CD4-positive, alpha-beta memory T cell (primary cell): ENCODE data around the gene CT55. TPM values are rescaled to one million over a fixed set of nuclear protein-coding genes. Genes with fewer than 3 reads are reported as not detected.

Experiments used
- polyA plus RNA-seq, 2 donors: library from polyadenylated mRNA; unstranded; fragments of 300-500 nt; fragmentation: Illumina TruSeq; gene quantifications; one replicate each; pipeline ENCODE4 v1.2.3, GENCODE V29; 2021
- total RNA-seq, 2 experiments: library from RNA; stranded (reverse); gene quantifications; one replicate each; pipeline ENCODE4 v1.2.3, GENCODE V29; 2021

CT55 gene
- total and polyA plus RNA-seq, 4 experiments from 2014 or later: not detected

Other genes with a start within 250 kb of the CT55 start
- not detected for gene SMIM10, start 180.4 kb downstream of the CT55 start, total RNA-seq
- not detected for gene SMIM10, start 180.4 kb downstream of the CT55 start, polyA plus RNA-seq
- under 1 TPM; 0.38 to 0.64 TPM for gene RTL8B, start 148.9 kb downstream of the CT55 start, total RNA-seq
- gene RTL8B, start 148.9 kb downstream of the CT55 start, polyA plus RNA-seq: under 1 TPM; 0.11 to 0.35 TPM
- 10 to 100 TPM; 18.5 to 21.0 TPM for gene RTL8C, start 139.0 kb downstream of the CT55 start, total RNA-seq
- 10 to 100 TPM; 19.4 to 29.2 TPM for gene RTL8C, start 139.0 kb downstream of the CT55 start, polyA plus RNA-seq
- 10 to 100 TPM; 15.6 to 15.9 TPM for gene RTL8A, start 119.3 kb downstream of the CT55 start, total RNA-seq
- gene RTL8A, start 119.3 kb downstream of the CT55 start, polyA plus RNA-seq: 10 to 100 TPM; 12.0 to 30.1 TPM
- gene SMIM10L2B, start 72.7 kb downstream of the CT55 start, total RNA-seq: under 1 TPM; 0.53 to 0.58 TPM
- under 1 TPM in 1 of 2 donors, not detected in 1; 0.49 TPM for gene SMIM10L2B, start 72.7 kb downstream of the CT55 start, polyA plus RNA-seq
- gene ETDB, start 50.9 kb downstream of the CT55 start, total RNA-seq: not detected
- gene ETDB, start 50.9 kb downstream of the CT55 start, polyA plus RNA-seq: not detected
- gene ETDA, start 80.7 kb upstream of the CT55 start, total RNA-seq: not detected
- not detected for gene ETDA, start 80.7 kb upstream of the CT55 start, polyA plus RNA-seq
- gene ETDC, start 138.1 kb upstream of the CT55 start, total RNA-seq: not detected
- gene ETDC, start 138.1 kb upstream of the CT55 start, polyA plus RNA-seq: not detected
- 10 to 100 TPM; 20.3 to 22.7 TPM for gene ZNF75D, start 172.7 kb upstream of the CT55 start, total RNA-seq
- gene ZNF75D, start 172.7 kb upstream of the CT55 start, polyA plus RNA-seq: 1 to 10 TPM; 7.4 to 9.0 TPM
- 1 to 10 TPM; 8.9 to 9.5 TPM for gene ZNF449, start 173.4 kb upstream of the CT55 start, total RNA-seq
- 1 to 10 TPM; 2.5 to 3.2 TPM for gene ZNF449, start 173.4 kb upstream of the CT55 start, polyA plus RNA-seq